Hepatocyte (in vitro differentiated cells): ENCODE results near the gene NXN. TPM values are rescaled to one million over a fixed set of nuclear protein-coding genes. Genes with fewer than 3 reads are reported as not detected.

Experiments
- DNase-seq: peaks from one replicate; pipeline ENCODE4 v3.0.0-alpha.2; 2016; ENCODE audit warnings: low spot score
- H2AFZ ChIP-seq: fragments of 200-600 bp; sonication (generic); 2 replicates; pipeline ENCODE4 v1.6.0; 2016; ENCODE audit warnings: antibody characterized with exemption, mild to moderate bottlenecking
- H3K27ac ChIP-seq: fragments of 200-600 bp; sonication (generic); 2 replicates; pipeline ENCODE4 v1.5.1; 2016; ENCODE audit warnings: mild to moderate bottlenecking
- H3K27me3 ChIP-seq: fragments of 200-600 bp; sonication (generic); 2 replicates; pipeline ENCODE4 v1.6.1; 2016
- H3K36me3 ChIP-seq: fragments of 200-600 bp; sonication (generic); replicated peaks from 2 replicates; pipeline ENCODE4 v1.5.1; 2016; ENCODE audit warnings: low read depth; ENCODE audit not compliant: insufficient read depth
- H3K4me1 ChIP-seq: fragments of 200-600 bp; sonication (generic); 2 replicates; pipeline ENCODE4 v1.5.1; 2016; ENCODE audit warnings: mild to moderate bottlenecking, moderate library complexity; ENCODE audit not compliant: insufficient read depth
- H3K4me2 ChIP-seq: fragments of 200-600 bp; sonication (generic); 2 replicates; pipeline ENCODE4 v1.6.0; 2016
- H3K4me3 ChIP-seq: fragments of 200-600 bp; sonication (generic); 2 replicates; pipeline ENCODE4 v1.5.1; 2016; ENCODE audit warnings: mild to moderate bottlenecking
- H3K79me2 ChIP-seq: fragments of 200-600 bp; sonication (generic); 2 replicates; pipeline ENCODE4 v1.6.0; 2017; ENCODE audit warnings: mild to moderate bottlenecking
- H3K9me2 ChIP-seq: fragments of 200-600 bp; sonication (generic); replicated peaks from 2 replicates; pipeline ENCODE4 v1.6.0; 2017; ENCODE audit warnings: mild to moderate bottlenecking; ENCODE audit not compliant: insufficient read depth
- H3K9me3 ChIP-seq: fragments of 200-600 bp; sonication (generic); 2 replicates; pipeline ENCODE4 v1.5.1; 2016; ENCODE audit warnings: low read depth, mild to moderate bottlenecking
- H4K20me1 ChIP-seq: fragments of 200-600 bp; sonication (generic); 2 replicates; pipeline ENCODE4 v1.6.0; 2016; ENCODE audit warnings: mild to moderate bottlenecking; ENCODE audit not compliant: insufficient read depth, poor library complexity, severe bottlenecking
- CTCF ChIP-seq: fragments of 200-600 bp; sonication (generic); IDR thresholded peaks from 2 replicates; pipeline ENCODE4 v1.5.1; 2016; ENCODE audit warnings: antibody characterized with exemption, mild to moderate bottlenecking; ENCODE audit not compliant: poor library complexity
- EZH2 ChIP-seq: fragments of 200-600 bp; sonication (generic); IDR thresholded peaks from 2 replicates; pipeline ENCODE4 v1.6.1; 2016; ENCODE audit warnings: antibody characterized with exemption, mild to moderate bottlenecking, borderline replicate concordance
- EZH2phosphoT487 ChIP-seq: fragments of 200-600 bp; sonication (generic); IDR thresholded peaks from one replicate; pipeline ENCODE4 v1.6.1; 2018; ENCODE audit warnings: antibody characterized with exemption, mild to moderate bottlenecking, low read depth, moderate library complexity; ENCODE audit not compliant: unreplicated experiment, severe bottlenecking
- WGBS: methylation state at CpG from one replicate; pipeline ENCODE4 v1.1.6; 2016; ENCODE audit warnings: low lambda C conversion rate; ENCODE audit errors: missing lambda C conversion rate; 5-methylcytosine and 5-hydroxymethylcytosine counted together
- polyA plus RNA-seq: library from polyadenylated mRNA; unstranded; fragments of >200 nt; fragmentation: Nextera tagmentation; extraction: Ambion mirVana; gene quantifications from 2 replicates; pipeline ENCODE4 v1.2.1, GENCODE V29; 2016
- total RNA-seq: library from RNA; depleted of rRNA; stranded (reverse); fragments of >200 nt; gene quantifications from 2 replicates; pipeline ENCODE4 v1.2.3, GENCODE V29; 2014

Gene NXN
- total and polyA plus RNA-seq, 2 experiments from 2014 or later = 55.0 to 74.1 TPM

GRCh38 chr17:1025733-1026598 lies 46.4 kb upstream of the NXN start:
- Histone ChIP-seq H3K4me1 (no peaks in the 10 kb centered on the region), H3K9me2 (no peaks in the 10 kb centered on the region), H3K9me3 (no peaks in the 10 kb centered on the region), H3K4me3 (no peak overlapping the region), H3K79me2 (no peaks in the 10 kb centered on the region), H3K27me3 (no peaks in the 10 kb centered on the region), H3K4me2 (no peak overlapping the region), H2AFZ (no peak overlapping the region), H3K36me3 (no peaks in the 10 kb centered on the region), H4K20me1 (no peaks in the 10 kb centered on the region), H3K27ac (no peak overlapping the region)
- TF ChIP-seq EZH2phosphoT487 (no peak), CTCF (no peak), EZH2 (no peak)
- 91% methylated on average over 30 of the region's 30 CpGs for WGBS
- no peak for DNase-seq

- Histone ChIP-seq H2AFZ (no peak overlapping the region), H3K4me1 (no peaks in the 10 kb centered on the region), H4K20me1 (no peaks in the 10 kb centered on the region), H3K27me3 (no peaks in the 10 kb centered on the region), H3K9me3 (no peaks in the 10 kb centered on the region), H3K36me3 (no peaks in the 10 kb centered on the region), H3K27ac (no peak overlapping the region), H3K79me2 (no peaks in the 10 kb centered on the region), H3K4me2 (no peak overlapping the region), H3K9me2 (no peaks in the 10 kb centered on the region), H3K4me3 (no peak overlapping the region)
- WGBS = 96% methylated on average over 22 of the region's 27 CpGs
- DNase-seq = no peak
- no peak for TF ChIP-seq CTCF
Observed at GRCh38 chr17:1024076-1024475, 44.5 kb upstream of the NXN start.

- Histone ChIP-seq H3K27me3 (no peaks in the 10 kb centered on the region), H3K4me3 (no peak overlapping the region), H3K4me2 (no peak overlapping the region), H3K36me3 (no peaks in the 10 kb centered on the region), H4K20me1 (no peaks in the 10 kb centered on the region), H3K79me2 (no peaks in the 10 kb centered on the region), H2AFZ (no peak overlapping the region), H3K4me1 (no peaks in the 10 kb centered on the region), H3K9me2 (no peaks in the 10 kb centered on the region), H3K9me3 (no peaks in the 10 kb centered on the region), H3K27ac (no peak overlapping the region)
- DNase-seq = no peak
- 95% methylated on average over 20 of the region's 32 CpGs for WGBS
- TF ChIP-seq EZH2 (no peak), CTCF (no peak), EZH2phosphoT487 (no peak)
Observed at GRCh38 chr17:1022278-1023024, 42.9 kb upstream of the NXN start.
